ENCODE data around the gene NRAS.

The NRAS gene

DNA sequence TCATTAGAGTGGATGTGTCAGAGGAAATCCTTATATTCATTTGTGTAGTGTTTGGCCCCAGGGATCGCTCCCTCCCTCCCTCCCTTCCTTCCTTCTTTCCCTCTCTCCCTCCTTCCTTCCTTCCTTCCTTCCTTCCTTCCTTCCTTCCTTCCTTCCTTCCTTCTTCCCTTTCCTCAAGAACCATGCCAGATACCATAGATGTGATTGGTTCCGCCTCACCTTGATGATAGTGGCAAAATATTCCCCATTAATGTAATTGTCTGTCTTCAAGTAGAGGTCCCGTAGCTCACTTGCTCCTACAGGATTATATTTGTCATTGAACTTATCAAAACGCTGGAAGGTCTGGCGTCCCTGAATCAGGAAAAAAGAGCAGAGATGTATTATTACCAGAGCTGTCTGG, 38.9 kb downstream of the NRAS start:
- TF ChIP-seq, protein P1, sequence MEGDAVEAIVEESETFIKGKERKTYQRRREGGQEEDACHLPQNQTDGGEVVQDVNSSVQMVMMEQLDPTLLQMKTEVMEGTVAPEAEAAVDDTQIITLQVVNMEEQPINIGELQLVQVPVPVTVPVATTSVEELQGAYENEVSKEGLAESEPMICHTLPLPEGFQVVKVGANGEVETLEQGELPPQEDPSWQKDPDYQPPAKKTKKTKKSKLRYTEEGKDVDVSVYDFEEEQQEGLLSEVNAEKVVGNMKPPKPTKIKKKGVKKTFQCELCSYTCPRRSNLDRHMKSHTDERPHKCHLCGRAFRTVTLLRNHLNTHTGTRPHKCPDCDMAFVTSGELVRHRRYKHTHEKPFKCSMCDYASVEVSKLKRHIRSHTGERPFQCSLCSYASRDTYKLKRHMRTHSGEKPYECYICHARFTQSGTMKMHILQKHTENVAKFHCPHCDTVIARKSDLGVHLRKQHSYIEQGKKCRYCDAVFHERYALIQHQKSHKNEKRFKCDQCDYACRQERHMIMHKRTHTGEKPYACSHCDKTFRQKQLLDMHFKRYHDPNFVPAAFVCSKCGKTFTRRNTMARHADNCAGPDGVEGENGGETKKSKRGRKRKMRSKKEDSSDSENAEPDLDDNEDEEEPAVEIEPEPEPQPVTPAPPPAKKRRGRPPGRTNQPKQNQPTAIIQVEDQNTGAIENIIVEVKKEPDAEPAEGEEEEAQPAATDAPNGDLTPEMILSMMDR (conservative IDR thresholded peaks at IDR 0.05; ENCODE audit: low read length), result no peak
- no peak for DNase-seq (ENCODE audit: low read depth)
- no peak overlapping the region for H3K4me3 ChIP-seq (ENCODE audit: low read length)

DNA sequence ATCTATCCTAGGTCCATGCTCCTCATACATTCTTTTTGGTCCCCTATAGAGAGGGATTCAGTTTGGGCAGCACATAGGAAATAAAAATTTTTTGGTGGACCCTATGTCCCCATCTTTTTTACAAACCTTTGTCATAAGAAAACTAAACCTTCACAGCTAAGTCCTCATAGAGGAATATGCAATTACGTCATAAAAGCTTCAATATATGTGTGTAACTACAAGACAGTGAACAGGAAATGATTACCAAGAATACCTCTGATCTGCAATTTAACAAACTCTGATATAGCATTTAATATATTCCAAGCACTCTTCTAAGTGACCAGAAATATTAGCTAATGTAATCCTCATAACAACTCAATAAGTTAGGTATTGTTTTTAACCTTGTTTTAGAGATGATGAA, 40.5 kb downstream of the NRAS start:
- TF ChIP-seq, protein P1 (conservative IDR thresholded peaks at IDR 0.05; ENCODE audit: low read length), result no peak
- no peak for DNase-seq (ENCODE audit: low read depth)
- H3K4me3 ChIP-seq (ENCODE audit: low read length), result no peak overlapping the region

DNA sequence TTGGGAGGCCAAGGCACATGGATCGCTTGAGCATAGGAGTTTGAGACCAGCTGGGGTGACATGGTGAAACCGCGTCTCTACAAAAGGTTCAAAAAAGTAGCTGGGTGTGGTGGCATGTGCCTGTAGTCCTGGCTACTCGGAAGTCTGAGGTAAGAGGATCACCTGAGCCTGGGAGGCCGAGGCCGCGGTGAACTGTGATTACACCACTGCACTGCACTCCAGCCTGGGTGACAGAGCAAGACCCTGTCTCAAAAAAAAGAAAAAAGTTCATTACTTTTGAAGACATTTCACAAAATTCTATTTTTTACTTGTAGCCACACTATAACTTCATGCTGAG, 44.7 kb downstream of the NRAS start:
- no peak overlapping the region for H3K4me3 ChIP-seq (ENCODE audit: low read length)
- no peak for DNase-seq (ENCODE audit: low read depth)
- TF ChIP-seq, protein P1 (conservative IDR thresholded peaks at IDR 0.05; ENCODE audit: low read length), result no peak

DNA sequence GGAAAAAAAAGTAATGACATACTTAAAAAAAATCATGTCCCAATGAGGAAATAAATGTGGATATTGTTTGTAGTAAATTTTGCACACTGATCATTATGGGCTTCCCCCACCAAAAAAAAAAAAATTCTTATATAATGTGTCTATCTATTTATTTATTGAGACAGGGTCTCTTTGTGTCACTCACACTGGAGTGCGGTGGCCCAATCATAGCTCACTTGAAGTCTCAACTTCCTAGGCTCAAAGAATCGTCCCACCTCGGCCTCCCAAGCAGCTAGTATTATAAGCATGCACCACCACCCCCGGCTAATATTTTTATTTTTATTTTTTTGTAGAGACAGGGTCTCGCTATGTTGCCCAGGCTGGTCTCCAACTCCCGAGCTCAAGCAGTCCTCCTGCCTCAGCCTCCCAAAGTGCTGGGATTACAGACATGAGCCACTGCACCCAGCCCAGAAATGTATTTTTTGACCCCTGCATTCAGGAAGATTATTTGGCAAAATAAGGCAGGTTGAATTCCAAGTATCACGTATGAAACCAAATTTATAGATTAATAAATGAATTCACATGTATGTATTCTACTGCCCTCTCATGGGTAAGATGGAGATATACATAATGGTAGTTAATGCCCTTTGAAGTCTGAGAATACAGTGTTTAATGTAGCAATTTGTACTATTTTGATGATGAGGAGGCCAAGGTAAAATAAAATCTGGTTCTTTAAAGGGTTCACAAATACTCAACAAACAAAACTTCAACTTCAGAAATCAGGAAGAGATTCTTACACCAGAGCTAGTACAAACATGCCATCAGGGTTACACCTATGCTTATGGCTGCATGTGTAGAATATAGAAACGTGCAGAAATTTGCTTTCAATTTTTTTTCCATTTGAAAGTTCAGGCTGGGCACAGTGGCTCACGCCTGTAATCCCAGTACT, 45.3 kb downstream of the NRAS start:
- TF ChIP-seq, protein P1 (conservative IDR thresholded peaks at IDR 0.05; ENCODE audit: low read length), result peak; percentile 48
- DNase-seq (ENCODE audit: low read depth), result peak; percentile 16
- no peak overlapping the region for H3K4me3 ChIP-seq (ENCODE audit: low read length)

DNA sequence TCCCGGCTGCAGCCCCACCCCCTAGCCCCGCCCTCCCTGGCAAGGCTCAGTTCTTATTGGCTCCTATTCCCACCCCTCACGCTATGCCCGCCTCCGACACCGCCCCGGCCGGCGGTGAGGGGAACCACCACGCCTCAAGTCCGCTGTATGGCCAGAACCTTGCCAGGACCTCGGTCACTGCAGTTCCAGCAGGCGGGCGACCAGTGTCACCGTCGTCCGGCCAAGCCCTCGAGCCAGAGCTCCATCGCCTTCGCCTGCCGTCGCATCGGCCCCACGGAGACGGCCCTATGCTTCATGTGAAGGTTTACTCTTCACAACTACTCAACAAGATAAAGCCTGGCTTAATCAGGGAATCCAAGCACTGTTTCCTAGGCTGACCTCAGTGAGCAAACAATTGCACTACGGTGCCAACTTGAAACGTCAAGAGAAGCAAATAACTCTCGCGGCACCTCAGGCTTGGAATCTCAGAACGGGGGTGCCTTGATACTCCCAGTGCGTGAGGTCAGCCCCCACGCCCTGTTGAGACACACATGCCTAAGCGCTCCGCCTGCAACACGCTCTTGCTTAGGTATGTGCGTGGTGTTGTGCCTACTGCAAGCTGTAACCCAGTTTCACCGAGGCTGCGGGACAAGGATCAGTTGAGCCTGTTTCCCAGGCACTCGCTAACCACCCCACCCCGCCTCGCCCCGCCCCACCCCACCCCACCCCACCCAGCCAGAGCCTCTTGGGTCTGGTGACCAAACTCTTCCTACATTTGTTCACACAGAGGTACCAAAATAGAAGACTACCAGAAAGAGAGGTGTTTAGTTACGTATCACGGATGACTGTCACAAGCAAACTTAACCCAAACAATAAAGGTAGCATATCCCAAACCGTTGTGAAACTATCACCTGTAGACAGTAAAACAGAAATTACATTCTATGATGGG, 46.2 kb downstream of the NRAS start:
- TF ChIP-seq, protein P1 (conservative IDR thresholded peaks at IDR 0.05; ENCODE audit: low read length), result peak; percentile 12; the same call in 1 of the 2 replicates
- peak overlapping the region; percentile 85 for H3K4me3 ChIP-seq (ENCODE audit: low read length)
- DNase-seq (ENCODE audit: low read depth), result peak; percentile 87

DNA sequence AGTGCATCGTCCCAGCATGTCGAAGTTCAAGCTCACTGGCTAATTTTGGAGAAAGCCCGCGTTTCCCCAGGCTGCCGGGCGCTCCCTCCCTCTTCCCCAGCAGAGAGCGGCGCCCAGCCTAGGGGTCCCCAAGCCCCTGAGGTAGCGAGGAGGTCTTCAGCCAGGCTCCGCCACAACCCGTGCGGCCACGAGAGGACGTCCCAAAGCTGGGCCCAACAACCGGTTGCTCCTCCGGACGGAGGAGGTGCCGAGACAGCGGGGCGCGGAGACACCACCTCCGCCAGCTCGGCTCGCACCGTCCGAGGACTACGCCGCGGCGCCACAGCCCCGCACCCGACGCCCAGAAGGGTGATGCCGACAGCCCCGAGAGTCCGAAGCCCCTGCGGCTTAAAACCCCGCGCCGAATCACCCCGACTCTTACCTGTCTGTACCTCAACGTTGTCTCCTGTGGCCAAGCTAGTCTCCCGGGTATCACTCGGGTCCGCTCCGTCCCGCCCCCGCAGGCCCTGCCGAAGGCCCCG, 46.9 kb downstream of the NRAS start, which contains the start of gene DENND2C:
TSS of gene DENND2C (minus strand) at position 488 of the 521 bp plus-strand sequence. CDS start 44,065 bp downstream, outside the sequence.
- TF ChIP-seq, protein P1 (conservative IDR thresholded peaks at IDR 0.05; ENCODE audit: low read length), result peak; percentile 8; the same call in 1 of the 2 replicates
- H3K4me3 ChIP-seq (ENCODE audit: low read length), result peak within 1 kb of the TSS; percentile 85
- no peak for DNase-seq (ENCODE audit: low read depth)

Data from AG10803 (cell line).